CD4-positive, alpha-beta T cell treated with Interferon alpha-2 for 1 hour (primary cell): ENCODE data around the gene DDR2.

ENCODE experiments used
- DNase-seq, 2 donors: peaks; one replicate each; pipeline ENCODE4 v3.0.0-alpha.2; 2020 to 2022

DDR2 gene

GRCh38 chr1:162701286-162701685, 69.0 kb downstream of the DDR2 start:
- DNase-seq: no peak

DNA sequence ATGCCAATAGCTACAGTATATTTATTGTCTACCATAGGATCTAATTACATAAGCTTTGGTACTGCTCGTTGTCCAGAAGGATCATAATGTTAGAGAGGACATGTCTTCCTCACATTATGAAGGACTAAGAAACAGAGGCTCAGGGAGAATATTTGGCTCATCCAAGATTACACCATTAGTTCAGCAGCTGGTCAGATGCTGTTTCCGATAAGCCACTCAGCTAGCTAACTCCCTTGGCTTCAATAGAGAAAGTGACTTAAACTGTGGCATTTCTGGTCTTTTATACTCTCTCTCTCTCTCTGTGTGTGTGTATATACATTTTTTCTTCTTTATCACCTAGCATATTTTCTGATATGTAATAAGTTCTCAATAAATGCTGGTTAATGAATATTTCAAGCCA, 70.4 kb downstream of the DDR2 start:
- no peak for DNase-seq

- no peak for DNase-seq
These were observed 71.4 kb downstream of the DDR2 start for GRCh38 chr1:162703708-162704107.

- DNase-seq: no peak
These were observed 72.6 kb downstream of the DDR2 start for GRCh38 chr1:162704673-162705424.

- no peak for DNase-seq
These were observed 73.7 kb downstream of the DDR2 start for GRCh38 chr1:162706003-162706402.

DNA sequence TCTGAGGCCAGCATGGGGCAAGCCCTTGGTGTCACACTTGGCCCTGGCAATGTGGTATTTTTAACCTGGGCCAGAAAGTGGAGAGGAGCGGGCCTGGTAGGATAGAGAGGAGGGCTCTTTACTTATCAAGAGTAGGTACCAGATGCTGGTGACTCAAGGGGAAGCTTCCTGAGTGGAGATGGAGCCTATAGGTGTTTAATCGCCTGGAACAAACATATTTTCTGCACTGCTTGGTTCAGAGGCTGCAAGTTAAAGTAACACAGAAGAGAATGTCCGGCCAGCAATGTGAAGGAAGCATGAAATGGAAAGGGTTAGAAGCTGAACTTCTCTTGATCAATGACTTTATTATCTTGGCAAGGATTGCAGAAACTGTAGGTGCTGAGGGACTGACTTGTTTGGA, 74.3 kb downstream of the DDR2 start:
- DNase-seq: no peak

GRCh38 chr1:162708286-162708685, 76.0 kb downstream of the DDR2 start:
- DNase-seq: no peak

DNA sequence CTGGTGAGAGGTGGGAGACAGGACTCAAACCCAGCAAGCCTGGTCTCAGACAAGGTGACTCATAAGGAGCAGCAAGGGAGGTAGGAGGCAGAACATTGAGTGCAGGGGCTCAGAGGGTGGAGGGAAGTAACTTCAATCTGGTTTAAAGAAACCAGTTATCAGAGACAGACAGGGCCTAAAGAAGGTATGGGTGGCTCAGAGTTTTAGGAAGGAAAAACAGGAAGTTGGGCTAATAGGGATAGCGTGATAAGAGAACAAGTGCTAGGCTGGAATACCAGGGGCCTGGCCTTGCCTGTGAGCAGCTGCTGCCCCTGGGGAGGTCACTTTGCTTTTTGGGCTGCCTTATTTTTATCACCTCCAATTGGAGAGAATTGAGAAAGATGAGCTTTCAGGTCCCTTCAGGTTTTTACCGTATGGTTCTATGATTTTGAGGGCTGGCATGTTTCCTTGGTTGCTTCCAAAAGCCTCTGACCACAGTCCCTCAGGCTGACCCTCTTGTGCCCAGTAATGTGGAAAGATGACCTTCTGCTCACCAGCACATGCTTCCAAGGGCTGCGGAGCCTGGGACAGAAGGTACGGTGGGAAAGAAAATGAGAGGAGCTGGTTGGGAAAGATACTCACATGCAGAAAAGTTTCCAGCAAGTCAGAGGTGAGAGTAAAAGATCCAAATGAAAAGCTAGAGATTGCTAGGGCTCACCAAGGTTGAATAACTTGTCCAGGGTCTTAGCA, 77.0 kb downstream of the DDR2 start:
- no peak for DNase-seq

GRCh38 chr1:162709870-162710269, 77.6 kb downstream of the DDR2 start:
- no peak for DNase-seq

- DNase-seq: no peak
These were observed 78.1 kb downstream of the DDR2 start for GRCh38 chr1:162710345-162710744.

DNA sequence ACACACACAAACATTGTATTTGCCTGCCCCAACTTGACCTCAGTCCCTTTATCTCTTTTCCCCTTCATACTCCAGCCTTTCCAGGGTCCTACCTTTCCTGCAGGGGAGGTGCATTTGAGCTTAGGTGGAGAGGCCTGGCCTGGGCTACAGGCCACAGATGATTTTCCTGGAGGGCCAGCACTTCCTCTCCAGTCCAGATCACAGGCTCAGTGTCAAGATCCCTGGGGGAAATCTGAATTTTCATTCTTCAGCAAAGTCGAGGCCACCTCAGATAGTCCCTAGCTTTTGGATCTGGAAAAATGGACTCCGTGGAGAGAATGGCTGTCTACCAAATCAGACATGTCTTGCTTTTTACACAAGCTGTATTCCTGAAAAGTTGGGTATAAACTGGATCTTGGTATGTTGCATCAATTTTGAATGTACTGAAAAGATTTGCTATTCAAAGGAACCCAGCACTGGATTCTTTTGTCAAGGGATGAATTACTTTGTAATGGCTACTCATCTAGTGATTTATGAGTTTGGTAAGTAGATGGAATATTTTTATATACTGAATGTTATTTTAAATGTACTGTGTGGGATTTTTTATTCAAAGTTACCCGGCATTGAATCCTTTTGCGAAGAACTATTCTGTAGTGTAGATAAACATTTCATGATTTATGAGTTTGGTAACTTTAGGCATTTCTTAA, 78.7 kb downstream of the DDR2 start:
- DNase-seq: no peak

- no peak for DNase-seq
These were observed 80.2 kb downstream of the DDR2 start for GRCh38 chr1:162712317-162713029.

GRCh38 chr1:162716123-162716522, 83.9 kb downstream of the DDR2 start:
- DNase-seq: no peak

DNA sequence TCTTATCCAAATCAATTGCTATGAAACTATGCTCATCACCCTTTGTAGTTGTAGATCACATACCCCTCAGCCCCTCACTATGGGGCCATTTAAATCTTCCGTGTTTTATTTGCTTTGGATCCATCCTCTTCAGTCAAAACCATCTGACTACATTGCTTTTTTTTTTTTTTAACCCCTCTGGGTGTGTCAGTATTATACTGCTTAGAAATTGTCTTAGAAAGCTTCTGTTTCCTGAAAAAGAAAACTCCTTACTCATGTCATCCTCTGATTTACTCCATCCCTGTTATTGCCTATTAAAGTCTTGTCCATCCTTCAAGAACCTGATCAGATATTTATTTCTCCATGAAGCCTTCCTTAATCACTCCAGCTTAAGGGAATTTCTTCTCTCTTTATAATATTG, 84.3 kb downstream of the DDR2 start:
- DNase-seq: no peak

DNA sequence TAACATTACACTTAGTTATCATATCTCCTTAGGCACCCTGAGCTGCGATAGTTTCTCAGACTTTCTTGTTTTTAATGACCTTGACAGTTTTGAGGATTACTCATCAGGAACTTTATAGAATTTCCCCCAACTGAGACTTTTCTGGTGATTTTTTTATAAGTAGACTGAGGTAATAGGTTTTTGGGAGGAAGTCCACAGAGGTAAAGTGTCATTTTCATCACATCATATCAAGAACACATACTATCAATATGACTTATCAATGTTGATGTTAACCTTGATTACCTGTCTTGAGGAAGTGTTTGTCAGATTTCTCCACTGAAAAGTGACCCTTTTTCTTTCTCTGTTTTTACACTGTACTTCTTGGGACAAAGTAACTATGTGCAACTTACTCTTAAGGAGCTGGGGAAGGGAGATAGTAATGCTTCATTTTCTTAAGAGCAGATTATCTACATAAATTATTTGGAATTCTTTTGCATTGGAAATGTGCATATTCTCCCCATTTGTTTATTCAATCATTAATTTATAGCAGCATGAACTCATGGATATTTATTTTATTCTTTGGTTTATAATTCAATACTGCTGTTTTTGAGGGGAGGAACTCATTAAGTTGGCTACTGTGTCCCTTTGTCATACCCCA, 85.4 kb downstream of the DDR2 start:
- no peak for DNase-seq

DNA sequence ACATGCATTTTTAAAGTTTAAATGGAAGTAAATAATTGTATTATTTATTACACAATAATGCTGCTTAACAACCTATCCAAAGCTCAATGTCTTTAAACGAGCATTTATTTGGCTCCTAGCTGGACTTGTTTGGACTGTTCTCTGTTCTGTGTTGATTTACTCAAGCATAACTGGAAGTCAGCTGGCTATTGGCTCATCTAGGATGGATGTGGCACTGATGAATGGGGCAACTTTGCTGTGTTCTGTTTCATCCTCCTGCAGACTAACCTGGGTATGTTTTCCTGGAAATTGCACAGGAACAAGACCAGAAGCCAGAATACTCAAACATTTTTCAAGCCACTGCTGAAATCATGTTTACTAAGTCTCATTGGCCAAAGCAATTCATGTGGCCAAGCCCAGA, 87.4 kb downstream of the DDR2 start:
- no peak for DNase-seq

DNA sequence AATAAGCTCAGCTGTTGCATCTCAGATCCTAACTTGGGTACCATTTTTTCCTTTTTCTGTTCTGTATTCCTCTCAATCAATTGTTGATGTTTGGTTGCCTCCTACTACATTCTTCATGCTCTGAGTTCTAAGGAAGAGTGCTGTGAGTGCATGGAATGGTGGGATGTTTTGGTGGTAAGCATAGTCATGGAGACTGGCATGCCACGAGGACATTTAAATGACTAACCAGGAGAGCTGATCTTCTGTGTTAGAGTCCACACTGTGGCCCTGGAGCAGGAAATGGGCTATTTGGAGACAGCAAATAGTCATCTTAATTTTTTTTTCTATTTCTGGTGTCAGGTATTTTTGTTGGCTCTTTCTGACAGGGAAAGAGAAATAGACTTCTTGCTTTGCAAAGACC, 88.7 kb downstream of the DDR2 start:
- DNase-seq: no peak

- no peak for DNase-seq
These were observed 89.2 kb downstream of the DDR2 start for GRCh38 chr1:162721471-162721870.

- DNase-seq: no peak
These were observed 89.8 kb downstream of the DDR2 start for GRCh38 chr1:162722036-162722435.

DNA sequence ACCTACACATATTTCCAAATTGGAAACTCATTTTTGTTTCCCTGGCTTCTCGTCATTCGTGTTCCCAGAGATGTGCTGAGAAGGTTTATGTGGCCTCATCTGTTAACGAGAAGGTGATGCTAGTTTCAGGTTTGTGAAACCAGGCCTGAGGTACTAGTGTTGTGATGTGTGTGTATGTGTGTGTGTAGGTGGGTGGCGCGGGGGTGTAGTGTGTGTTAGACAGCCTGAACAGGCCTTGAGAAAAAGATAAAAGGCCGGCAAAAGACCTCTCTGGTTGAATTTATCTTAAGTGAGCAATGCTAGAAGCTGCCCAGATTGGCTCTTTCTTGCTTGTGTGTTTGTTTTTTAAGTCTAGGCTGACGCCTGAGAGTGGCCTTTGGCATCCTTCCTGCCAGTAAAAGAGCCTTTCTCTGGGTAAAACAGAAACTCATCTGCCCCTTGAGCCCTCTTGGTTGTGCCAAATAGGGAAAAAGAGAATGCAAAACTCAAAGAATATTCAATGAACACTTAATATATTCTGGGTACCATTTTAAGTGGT, 92.4 kb downstream of the DDR2 start:
- no peak for DNase-seq

- no peak for DNase-seq
These were observed 93.1 kb downstream of the DDR2 start for GRCh38 chr1:162725301-162725837.

GRCh38 chr1:162726555-162726954, 94.3 kb downstream of the DDR2 start:
- no peak for DNase-seq
